Activated CD4-positive, alpha-beta T cell treated with anti-CD3 and anti-CD28 coated beads for 4 hours (primary cell): Measurements from ENCODE around the gene PCDH8.

Experiments used
- DNase-seq, 2 donors: peaks; one replicate each; pipeline ENCODE4 v3.0.0-alpha.2; 2020

Gene PCDH8

GRCh38 chr13:52810011-52810410, 38.4 kb downstream of the PCDH8 start:
- no peak for DNase-seq

GRCh38 chr13:52809310-52809769, 39.1 kb downstream of the PCDH8 start:
- peak in 1 of 2 donors; percentile 9 for DNase-seq

- no peak for DNase-seq
These were observed 39.6 kb downstream of the PCDH8 start for GRCh38 chr13:52808842-52809219.

GRCh38 chr13:52806029-52806428, 42.4 kb downstream of the PCDH8 start:
- DNase-seq = no peak

GRCh38 chr13:52804202-52804641, 44.2 kb downstream of the PCDH8 start:
- DNase-seq = no peak

- no peak for DNase-seq
These were observed 47.6 kb downstream of the PCDH8 start for GRCh38 chr13:52800856-52801255.

GRCh38 chr13:52798770-52799430, 49.5 kb downstream of the PCDH8 start:
- no peak for DNase-seq

GRCh38 chr13:52797176-52797575, 51.3 kb downstream of the PCDH8 start:
- no peak for DNase-seq

- DNase-seq = no peak
These were observed 53.9 kb downstream of the PCDH8 start for GRCh38 chr13:52794589-52794988.

GRCh38 chr13:52793515-52794061, 54.9 kb downstream of the PCDH8 start:
- DNase-seq = no peak
